GM18511 (cell line): Measurements from ENCODE around the gene PTK6.

Experiments
- ATAC-seq: cut with Tn5 transposase; IDR thresholded peaks from one replicate; pipeline ENCODE4 v1.9.1; 2021; ENCODE audit warnings: mild to moderate bottlenecking, moderate library complexity; ENCODE audit not compliant: unreplicated experiment

PTK6 gene

DNA sequence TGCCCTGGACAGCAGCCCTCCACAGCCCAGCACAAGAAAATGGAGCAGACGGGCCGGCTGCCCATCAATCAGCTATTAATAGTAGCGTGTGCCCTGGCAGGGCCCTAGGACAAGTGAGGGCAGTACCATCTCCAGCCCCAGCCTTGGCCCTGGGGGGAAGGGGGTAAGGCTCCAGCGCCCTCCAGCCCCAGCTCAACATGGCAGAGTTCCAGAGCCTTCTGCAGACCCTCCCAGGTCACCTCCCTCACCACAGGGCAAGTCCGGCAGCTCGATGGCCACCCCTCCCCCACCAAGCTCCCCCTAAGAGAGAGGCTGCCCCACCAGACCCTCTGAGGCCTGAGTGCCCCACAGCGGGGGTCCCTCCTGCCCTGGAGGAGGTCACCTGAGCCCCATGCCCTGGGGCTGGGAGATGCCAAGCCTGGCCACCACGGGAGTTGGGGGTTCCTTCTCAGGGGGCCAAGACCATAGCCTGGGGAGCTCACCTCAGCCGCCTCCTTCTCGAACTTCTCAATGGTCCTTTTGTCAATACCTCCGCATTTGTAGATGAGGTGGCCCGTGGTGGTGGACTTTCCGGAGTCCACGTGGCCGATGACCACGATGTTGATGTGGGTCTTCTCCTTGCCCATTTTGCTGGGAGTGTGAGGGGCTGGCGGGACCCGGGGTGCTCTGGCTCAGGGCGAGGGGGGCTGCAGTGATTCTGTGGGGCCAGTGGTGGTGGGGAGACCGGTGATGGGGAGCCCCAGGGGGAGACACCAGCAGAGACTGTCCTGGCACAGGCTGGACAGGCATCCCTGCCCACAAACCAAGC lies 39.8 kb downstream of the PTK6 start:
- no peak for ATAC-seq

GRCh38 chr20:63496596-63497120 lies 40.5 kb downstream of the PTK6 start:
- no peak for ATAC-seq

DNA sequence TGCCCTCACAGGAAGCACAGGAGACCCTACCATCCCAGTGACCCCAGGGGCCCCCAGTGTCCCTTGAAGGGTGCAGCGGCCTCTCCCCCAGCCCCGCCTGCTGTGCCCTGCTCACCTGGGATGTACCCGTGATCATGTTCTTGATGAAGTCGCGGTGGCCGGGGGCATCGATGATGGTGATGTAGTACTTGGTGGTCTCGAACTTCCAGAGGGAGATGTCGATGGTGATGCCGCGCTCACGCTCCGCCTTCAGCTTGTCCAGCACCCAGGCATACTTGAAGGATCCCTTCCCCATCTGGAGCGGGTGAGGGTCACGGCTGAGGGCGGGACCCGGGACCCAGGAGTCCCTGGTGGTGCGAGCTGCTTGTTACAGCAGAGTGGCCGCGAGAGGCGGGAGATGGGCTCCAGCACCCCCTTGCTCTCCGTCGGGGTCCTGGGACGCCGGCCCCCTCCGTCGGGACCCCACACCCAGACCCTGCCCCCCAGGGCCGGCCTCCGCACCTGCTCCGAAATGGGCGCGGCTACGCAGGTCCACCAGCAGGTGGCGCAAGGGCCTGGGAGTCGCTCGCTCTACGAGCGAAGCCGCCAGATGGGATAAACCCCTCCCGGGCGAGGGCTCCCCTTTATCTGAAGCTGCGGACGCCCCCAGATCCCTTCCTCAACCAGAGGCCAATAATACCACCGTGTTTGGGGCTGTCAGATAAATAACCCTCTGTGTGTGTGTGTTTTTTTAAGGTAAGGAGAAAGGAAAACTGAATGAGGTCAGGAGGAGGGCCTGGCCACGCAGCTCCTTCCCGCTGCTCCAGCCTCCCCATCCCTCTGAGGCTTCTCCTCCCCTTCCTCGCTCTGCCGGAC lies 41.2 kb downstream of the PTK6 start:
- ATAC-seq: no peak

GRCh38 chr20:63495167-63495720 lies 41.9 kb downstream of the PTK6 start:
- no peak for ATAC-seq

DNA sequence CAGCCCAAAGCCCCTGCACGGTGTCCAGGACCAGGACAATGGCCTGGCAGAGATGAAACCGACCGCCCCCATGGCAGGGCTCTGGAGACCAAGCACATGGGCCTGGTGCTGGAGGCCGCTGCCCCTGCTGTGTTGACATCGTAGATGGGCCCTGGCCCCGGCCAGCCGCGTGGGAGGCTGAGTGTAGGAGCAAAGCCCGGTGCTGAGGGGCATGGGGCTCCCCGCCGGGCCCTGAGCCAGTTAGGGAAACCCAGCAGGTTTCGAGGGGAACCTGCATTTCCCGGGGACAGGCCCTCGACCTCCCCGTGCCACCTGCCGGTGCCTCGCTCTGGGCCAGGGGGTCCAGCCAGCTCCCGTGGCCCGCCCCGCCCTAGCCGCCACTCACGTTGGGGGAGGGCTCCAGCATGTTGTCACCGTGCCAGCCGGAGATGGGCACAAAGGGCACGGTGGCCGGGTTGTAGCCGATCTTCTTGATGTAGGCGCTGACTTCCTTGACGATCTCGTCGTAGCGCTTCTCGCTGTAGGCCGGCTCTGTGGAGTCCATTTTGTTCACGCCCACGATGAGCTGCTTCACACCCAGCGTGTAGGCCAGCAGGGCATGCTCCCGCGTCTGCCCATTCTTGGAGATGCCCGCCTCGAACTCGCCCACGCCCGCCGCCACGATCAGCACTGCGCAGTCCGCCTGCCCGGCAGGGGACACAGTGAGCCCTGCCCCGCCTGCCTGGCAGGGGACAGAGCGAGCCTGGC lies 42.6 kb downstream of the PTK6 start:
- ATAC-seq: no peak

DNA sequence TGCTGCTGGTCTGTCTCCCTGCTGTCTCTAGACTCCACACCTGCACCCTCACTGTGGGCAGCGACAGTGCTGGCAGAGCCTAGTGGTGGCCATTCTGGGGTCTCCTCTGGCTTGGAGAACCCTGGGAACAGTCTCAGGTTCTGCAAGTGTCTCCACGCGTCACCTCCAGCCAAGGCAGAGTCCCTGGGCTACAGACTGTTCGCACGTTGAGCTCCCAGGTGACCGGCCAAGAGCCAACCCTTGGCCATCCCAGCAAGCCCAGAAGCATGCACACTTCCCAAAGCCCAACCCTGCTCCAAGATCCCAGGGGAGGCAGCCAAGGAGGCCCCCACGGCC lies 43.1 kb downstream of the PTK6 start:
- ATAC-seq: no peak

DNA sequence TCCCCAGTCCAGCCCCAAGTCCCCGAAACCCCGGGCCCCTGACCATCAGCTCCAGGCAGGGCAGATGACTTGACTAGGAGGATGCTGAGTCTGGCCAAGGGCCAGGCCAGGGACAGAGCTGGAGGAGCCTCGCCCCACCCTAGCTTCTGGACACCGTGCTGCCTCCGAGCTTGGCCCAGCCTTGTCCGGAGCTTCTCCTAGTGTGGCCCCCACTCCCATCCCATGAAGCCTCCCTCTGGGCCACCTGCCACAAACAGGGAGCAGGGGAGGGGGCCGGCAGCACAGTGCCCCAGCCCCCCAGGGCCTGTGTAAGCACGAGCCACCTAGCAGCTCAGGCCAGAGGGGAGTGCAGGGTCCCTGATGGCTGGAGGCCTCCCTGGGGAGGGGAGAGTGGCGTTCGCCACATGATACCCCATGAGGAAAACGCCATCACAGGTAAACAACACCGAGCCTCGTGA lies 43.6 kb downstream of the PTK6 start:
- ATAC-seq: no peak

DNA sequence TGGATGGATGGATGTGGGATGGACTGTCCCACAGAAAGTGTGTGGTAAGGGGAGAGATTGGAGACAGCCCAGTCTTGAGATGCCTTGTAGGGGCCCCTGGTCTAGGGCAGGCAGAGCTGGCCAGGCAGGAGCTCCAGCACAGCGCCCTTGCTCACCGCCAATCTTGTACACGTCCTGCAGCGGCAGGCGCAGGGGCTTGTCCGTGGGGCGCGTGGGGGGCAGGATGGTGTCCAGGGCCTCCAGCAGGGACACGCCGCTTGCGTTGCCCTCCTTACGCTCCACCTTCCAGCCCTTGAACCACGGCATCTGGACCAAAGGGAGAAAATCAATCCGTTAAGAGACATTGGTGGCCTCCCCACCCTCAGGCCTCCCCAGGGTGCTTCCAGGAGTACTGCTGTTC lies 44.2 kb downstream of the PTK6 start:
- no peak for ATAC-seq

DNA sequence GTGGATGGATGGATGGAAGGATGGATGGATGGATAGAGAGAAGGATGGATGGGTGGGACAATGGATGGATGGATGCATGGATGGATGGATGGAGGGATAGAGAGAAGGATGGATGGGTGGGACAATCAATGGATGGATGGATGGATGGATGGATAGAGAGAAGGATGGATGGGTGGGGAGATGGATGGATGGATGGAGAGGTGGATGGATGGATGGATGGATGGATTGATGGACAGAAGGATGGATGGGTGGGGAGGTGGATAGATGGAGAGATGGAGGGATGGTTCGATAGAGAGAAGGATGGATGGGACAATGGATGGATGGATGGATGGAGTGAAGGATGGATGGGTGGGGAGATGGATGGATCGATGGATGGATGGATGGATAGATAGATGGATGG lies 44.7 kb downstream of the PTK6 start:
- ATAC-seq: no peak

DNA sequence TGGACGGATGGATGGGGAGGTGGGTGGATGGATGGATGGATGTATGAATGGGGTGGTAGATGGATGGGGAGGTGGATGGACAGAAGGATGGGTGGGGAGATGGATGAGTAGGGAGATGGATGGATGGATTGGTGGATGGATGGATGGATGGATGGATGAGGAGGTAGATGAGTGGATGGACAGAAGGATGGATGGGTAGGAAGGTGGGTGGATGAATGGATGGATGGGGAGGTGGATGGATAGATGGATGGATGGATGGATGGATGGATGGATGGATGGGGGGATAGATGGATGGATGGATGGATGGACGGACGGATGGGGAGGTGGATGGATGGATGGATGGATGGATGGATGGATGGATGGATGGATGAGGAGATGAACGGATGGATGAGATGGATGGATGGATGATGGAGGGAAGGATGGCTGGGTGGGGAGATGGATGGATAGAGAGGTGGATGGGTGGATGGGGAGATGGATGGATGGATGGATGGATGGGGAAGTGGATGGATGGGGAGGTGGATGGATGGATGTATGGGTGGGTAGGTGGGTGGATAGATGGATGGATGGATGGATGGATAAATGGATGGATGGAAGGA lies 45.4 kb downstream of the PTK6 start:
- no peak for ATAC-seq

DNA sequence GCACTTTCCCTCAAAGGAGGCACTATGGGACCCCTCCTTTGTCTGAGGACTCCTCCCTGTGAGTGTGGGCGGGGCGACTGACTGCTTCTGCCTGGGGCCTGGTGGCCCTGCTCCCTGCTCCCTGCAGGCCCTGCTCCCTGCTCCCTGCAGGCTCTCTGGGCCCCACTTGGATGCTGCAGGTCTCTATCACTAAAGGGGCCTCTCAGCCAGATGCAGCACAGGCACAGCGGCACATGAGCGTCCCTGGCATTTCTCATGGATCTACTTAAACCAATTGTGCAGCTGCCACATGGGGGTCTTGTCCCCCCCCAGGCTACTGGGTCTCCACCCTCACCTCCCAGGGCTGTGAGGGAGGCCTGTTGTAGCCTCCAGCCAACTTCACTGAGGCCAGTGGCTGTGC lies 46.1 kb downstream of the PTK6 start:
- ATAC-seq: no peak

- ATAC-seq: no peak
These were observed 46.8 kb downstream of the PTK6 start for GRCh38 chr20:63490416-63490815.

DNA sequence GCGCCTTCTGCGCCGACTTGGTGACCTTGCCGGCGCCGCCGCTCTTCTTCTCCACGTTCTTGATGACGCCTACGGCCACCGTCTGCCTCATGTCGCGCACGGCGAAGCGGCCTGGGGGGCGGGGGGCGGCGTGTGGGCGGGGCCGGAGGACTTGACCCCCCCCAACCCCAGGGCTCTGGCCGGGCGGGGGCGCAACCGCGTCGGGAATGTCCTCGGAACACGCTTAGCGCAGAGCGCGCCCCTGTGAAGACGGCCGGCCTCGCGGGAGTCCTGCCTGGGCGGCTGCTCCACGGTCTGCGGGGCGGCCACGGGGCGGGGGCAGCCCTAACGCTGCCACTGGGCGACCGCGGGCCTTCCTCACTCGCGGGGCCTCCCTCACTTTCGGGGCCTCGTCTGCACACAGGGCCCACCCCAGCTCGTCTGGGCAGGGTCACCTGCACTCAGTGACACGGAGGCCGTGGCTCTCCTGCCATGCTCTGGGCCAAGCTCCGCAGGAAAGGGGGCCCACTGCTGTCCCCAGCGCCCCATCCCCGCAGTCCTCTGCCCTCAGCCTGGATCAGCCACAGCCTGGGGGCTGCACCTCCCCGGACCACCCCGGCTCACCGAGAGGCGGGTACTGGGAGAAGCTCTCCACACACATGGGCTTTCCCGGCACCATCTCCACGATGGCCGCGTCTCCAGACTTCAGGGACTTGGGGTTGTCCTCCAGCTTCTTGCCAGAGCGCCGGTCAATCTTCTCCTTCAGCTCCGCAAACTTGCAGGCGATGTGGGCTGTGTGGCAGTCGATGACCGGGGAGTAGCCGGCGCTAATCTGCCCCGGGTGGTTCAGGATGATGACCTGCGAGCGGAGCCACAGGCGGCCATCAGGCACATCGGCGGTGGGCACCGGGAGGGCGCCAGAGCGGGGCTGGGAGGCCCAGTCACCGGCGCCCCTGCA lies 48.6 kb downstream of the PTK6 start:
- ATAC-seq: no peak

GRCh38 chr20:63487781-63488241 lies 49.4 kb downstream of the PTK6 start:
- ATAC-seq: no peak

DNA sequence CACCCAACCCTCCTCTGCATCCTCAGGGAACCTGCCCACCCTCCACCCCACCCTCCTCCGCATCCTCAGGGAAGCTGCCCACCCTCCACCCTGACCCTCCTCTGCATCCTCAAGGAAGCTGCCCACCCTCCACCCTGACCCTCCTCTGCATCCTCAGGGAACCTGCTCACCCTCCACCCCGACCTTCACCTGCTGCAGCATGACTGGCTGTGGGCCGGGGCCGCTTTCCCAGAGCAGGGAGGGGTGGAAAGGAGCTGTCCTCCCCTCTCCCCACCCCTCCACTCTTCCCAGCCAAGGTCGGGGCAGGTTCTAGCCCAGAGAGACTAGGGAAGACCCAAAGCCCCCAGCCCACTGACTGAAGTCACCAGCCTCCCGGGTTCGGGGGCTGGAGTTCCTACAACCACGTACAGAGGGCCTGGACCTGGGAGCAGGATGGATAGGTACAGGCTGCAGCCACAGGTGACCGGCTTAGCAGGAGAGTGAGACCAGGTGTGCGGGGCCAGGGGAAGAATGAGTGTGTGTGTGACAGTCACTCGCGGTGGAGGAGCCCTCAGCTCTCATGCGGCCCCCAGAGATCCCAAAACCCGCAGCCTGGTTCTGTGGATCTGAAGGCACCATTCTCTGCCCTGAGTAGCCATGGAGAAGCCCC lies 49.9 kb downstream of the PTK6 start:
- ATAC-seq: no peak

GRCh38 chr20:63486300-63486855 lies 50.8 kb downstream of the PTK6 start:
- no peak for ATAC-seq

DNA sequence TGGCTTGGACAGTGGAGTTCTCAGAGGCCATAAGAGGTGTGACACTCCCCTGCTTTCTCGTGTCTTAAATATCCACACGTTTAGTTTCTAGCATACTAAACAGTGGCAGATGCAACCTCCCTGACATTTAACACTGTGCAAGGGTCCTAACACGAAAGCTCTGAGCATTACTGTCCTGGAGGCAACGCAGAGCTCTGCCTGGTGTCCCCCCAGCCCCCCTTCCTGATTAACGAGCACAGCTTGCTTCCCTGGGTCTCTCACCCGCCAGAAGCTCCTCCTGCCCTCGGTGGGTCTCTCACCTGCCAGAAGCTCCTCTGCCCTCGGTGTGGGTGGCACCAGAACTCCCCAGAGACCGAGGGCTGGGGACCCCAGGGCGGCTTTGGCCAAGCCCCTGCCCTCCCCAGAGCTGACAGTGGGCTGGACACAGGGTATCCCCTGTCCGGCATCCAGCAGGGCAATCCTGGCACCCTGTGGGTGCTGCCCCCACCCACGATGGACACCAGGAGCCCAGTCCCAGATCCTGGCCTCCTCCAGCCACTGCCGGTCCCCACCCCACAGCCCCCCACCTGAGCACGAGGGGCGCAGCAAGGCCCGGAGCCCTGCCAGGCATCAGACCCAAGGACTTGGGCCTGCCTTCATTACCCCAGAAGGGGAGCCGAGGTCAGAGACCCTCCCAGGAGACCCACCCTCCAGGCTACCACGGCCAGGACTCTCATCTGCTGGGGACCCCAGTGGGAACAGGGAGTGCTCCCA lies 52.3 kb downstream of the PTK6 start:
- ATAC-seq: no peak

DNA sequence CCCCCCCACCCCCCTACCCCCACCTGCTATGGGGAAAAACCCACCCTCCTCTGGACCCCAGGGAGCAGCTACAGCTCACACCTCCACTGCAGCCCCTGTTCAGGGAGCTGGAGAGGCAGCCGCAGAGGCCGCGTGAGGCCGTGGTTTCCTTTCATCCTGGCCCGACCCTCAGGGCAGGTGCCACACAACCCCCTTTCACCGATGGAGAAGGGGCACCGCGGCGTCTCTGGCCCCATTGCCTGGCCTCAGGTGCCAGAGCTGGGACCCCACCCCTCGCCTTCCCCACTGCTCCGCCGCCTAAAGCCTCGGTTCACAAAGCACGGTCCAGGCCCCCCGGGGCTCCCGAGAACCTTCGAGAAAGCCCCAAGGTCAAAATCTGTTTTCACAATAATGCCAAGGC lies 52.9 kb downstream of the PTK6 start:
- no peak for ATAC-seq
